Suppressor macrophage treated with lipopolysaccharide for 1 hour (primary cell): ENCODE measurements around the gene FBXL19.
A peak's percentile ranks its signal among the peaks of the same experiment; 100 is the strongest.

Experiments
- DNase-seq, 3 donors: peaks; one replicate each; pipeline ENCODE4 v3.0.0-alpha.2; 2020 to 2022

FBXL19 gene

GRCh38 chr16:30895627-30896260 is 27.6 kb upstream of the FBXL19 start:
- DNase-seq: no peak

- DNase-seq: no peak
These were observed 27.0 kb upstream of the FBXL19 start, which contains the start of gene CTF1 for GRCh38 chr16:30896261-30896888. Gene CTF1, plus strand, starts transcription at chr16:30896614. Its CDS starts 30 bp downstream, at chr16:30896644.

- peak; percentile 88 to 95 (median 92) for DNase-seq
These were observed 26.3 kb upstream of the FBXL19 start for GRCh38 chr16:30896889-30897733.

DNA sequence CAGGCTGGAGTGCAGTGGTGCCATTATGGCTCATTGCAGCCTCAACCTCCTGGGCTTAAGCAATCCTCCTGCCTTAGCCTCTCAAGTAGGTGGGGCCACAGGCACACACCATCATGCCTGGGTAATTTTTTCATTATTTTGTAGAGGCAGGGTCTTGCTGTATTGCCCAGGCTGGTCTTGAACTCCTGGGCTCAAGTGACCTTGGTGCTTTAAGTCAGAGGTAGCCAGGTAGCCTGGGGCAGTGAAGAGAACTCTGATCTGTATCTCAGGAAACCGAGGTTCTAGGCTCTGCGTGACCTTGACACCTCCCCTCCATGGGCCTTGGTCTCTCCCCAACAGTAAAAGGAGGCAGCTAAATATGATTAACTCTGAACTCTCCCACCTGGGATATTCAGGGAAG is 23.6 kb upstream of the FBXL19 start:
- DNase-seq: no peak

DNA sequence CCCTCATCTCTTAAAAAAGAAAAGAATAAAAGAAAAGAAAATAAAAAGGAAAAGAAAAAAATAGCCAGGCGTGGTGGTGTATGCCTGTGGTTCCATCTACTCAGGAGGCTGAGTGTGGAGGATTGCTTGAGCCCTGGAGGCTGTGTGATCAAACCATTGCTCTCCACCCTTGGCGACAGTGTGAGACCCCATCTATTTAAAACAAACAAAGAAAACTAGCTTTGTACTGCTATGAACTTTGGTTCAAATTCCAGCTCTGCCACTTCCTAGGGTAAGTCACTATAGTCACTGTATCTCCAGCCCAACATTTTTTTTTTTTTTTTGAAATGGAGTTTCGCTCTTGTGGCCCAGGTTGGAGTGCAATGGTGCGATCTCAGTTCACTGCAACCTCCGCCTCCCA is 22.8 kb upstream of the FBXL19 start:
- no peak for DNase-seq

- DNase-seq: no peak
These were observed 22.0 kb upstream of the FBXL19 start for GRCh38 chr16:30901201-30902028.

DNA sequence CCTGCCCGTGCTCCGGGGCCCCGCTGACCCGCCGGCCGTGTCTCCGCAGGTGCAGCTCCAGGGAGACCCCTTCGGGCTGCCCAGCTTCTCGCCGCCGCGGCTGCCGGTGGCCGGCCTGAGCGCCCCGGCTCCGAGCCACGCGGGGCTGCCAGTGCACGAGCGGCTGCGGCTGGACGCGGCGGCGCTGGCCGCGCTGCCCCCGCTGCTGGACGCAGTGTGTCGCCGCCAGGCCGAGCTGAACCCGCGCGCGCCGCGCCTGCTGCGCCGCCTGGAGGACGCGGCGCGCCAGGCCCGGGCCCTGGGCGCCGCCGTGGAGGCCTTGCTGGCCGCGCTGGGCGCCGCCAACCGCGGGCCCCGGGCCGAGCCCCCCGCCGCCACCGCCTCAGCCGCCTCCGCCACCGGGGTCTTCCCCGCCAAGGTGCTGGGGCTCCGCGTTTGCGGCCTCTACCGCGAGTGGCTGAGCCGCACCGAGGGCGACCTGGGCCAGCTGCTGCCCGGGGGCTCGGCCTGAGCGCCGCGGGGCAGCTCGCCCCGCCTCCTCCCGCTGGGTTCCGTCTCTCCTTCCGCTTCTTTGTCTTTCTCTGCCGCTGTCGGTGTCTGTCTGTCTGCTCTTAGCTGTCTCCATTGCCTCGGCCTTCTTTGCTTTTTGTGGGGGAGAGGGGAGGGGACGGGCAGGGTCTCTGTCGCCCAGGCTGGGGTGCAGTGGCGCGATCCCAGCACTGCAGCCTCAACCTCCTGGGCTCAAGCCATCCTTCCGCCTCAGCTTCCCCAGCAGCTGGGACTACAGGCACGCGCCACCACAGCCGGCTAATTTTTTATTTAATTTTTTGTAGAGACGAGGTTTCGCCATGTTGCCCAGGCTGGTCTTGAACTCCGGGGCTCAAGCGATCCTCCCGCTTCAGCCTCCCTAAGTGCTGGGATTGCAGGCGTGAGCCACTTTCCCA is 21.1 kb upstream of the FBXL19 start:
- peak; percentile 83 to 95 (median 90) for DNase-seq

- DNase-seq: no peak
These were observed 20.4 kb upstream of the FBXL19 start for GRCh38 chr16:30903002-30903401.

DNA sequence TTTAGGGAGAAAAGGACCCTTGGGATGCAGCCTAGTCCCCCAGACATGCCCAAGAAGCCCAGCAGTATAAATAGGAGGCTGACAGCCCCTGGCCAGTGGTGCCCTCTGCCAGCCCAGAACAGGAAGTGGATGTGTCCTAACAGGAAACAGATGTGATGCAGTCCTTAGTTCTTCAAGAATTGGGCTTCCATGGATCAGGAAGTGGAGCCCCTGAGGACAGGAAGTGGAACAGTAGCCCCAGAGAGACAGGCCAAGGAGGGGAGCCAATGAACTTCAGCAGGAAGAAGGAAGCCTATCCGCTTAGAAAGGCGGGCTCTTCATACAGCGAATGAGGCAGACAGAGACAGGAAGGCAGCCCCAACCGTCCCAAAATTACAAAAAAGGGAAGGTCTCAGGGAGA is 19.8 kb upstream of the FBXL19 start:
- peak; percentile 73 to 89 (median 78) for DNase-seq

GRCh38 chr16:30904114-30904780 is 19.1 kb upstream of the FBXL19 start:
- DNase-seq: peak in 2 of 3 donors; percentile 31 to 43

DNA sequence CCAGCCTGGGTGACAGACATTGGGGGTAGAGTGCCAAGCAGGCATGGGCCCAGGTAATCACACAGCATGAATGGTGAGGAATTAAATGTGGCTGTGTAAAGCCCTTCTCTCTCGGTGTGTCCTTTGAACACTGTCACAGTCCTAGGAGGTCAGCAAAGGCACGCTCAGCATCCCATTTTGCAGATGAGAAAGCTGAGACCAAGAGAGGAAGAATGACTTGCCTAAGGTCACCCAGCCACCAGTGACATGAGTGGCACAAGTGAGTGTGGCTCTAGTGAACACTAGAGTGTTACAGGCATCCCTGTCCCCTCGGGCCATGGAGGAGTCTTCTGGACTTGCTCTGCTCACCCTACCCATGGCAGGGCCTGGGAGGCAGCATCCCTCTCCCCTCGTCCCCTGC is 16.3 kb upstream of the FBXL19 start:
- DNase-seq: no peak

- no peak for DNase-seq
These were observed 12.8 kb upstream of the FBXL19 start for GRCh38 chr16:30910427-30911029.

DNA sequence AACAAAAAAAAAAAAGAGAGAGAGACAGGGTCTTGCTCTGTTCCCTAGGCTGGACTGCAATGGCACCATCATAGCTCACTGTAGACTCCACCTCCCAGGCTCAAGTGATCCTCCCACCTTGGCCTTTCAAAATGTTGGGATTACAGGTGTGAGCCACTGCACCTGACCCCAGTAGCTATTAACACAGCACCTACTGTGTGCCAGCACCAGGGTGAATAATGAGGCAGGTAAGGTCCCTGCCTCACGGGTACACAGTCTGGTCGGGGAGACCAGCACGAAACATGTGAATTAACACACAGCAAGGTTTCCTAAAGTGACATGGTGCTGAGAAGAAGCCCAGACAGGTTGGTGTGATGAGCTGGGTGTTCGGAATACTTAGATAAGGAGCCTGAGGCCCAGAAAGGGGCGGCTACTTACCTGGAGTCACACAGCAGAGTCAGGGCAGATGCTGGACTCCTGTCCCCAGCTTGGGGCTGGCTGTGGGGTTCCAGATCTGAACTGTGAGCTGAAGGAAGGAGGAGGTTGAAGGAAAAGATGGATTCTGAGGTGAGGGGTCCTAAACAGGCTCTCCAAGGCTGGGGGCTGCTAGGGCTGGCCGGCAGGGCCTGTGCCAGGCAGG is 10.5 kb upstream of the FBXL19 start:
- DNase-seq: no peak

GRCh38 chr16:30914830-30915229 is 8.5 kb upstream of the FBXL19 start:
- DNase-seq: no peak

DNA sequence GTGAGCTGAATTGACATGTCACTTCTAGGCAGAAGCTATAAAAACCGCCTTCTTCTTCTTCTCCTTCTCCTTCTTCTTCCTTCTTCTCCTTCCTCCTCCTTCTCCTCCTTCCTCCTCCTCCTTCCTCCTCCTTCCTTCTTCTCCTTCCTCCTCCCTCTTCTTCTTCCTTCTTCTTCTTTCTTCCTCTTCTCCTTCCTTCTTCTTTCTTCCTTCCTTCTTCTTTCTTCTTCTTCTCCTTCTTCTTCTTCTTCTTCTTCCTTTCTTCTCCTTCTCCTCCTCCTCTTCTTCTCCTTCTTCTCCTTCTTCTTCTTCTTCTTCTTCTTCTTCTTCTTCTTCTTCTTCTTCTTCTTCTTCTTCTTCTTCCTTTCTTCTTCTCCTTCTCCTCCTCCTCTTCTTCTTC is 4.8 kb upstream of the FBXL19 start:
- DNase-seq: no peak

- no peak for DNase-seq
These were observed 2.5 kb upstream of the FBXL19 start for GRCh38 chr16:30920891-30921290.

DNA sequence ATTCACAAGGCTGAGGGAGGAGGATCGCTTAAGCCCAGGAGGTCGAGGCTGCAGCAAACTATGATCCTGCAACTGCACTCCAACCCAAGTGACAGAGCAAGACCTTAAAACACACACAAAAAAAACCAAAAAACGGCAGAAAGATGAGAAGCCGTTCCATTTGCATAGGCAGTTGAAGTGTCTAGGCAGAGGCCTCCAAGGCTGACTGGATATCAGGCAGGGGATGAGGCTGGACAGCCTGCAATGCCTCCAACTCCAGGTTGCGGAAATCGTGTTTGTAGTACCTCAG is 2.0 kb upstream of the FBXL19 start:
- DNase-seq: no peak

GRCh38 chr16:30921748-30922419 is 1.5 kb upstream of the FBXL19 start:
- DNase-seq: peak; percentile 89 to 91 (median 90)

DNA sequence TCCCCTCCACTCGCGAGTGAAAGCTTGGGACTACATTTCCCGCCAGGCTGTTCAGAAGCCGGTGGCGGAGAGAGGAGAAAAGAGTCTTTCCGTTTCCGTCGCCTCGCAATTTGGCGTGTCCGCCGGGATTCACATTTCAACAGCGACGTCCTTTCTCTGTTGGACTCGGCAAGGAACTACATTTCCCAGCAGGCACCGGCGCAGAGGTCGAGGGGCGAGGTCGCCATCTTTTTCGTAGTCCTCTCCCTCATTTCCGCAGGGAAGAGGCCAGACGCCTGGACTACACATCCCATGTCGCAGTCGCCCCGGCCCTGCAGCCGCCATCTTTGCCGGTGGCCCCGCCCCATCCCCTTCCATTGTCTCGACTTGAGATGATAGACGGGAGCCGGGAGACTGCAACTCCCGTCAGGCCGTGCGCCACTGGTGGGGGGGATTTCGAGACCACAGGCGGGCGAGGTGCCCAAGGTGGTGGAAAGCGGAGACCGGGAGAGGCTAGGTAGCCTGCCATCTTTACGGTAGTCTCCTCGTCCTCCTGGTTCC is 882 bp upstream of the FBXL19 start:
- DNase-seq: peak; percentile 99 to 100 (median 99)
